Peyer's patch (tissue), 4 donors: ENCODE measurements around the gene UBQLN1.

ENCODE experiments used
- POLR2A ChIP-seq, 2 donors: fragments of 450-650 bp; IDR thresholded peaks; one replicate each; pipeline ENCODE4 v1.5.1; 2017; ENCODE audit warnings: antibody characterized with exemption in 2 of 2, mild to moderate bottlenecking in 2 of 2, moderate library complexity in 2 of 2
- TF ChIP-seq, protein P1 (sequence below), 6 experiments: fragments of 450-650 bp in 4 of 6; fragments of 200-600 bp in 2 of 6; sonication (generic) in 1 of 6; IDR thresholded peaks; one replicate each; pipeline ENCODE4 v1.5.1; 2017 to 2019; ENCODE audit warnings: antibody characterized with exemption in 6 of 6, mild to moderate bottlenecking in 3 of 6, moderate library complexity in 1 of 6

DNA sequence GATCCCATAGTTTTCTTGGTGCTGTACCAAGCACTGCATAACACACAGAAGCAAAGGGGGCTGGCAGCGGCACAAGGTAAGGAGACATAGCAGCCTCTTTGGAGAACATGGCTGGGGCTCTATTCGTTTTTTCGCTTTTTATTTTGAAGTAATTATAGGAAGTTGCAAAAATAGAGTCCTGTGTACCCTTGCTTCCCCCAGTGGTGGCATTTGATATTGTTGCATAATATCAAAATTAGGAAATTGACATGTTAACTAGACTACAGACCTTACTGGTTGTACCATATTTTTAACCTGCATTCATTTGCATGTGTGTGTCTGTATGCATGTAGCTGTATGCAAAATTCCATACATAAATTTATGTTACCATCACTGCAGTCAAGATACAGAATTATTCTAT lies 6.6 kb upstream of the UBQLN1 start:
- no peak for TF ChIP-seq POLR2A (IDR thresholded peaks at IDR 0.05)
- TF ChIP-seq, protein P1, sequence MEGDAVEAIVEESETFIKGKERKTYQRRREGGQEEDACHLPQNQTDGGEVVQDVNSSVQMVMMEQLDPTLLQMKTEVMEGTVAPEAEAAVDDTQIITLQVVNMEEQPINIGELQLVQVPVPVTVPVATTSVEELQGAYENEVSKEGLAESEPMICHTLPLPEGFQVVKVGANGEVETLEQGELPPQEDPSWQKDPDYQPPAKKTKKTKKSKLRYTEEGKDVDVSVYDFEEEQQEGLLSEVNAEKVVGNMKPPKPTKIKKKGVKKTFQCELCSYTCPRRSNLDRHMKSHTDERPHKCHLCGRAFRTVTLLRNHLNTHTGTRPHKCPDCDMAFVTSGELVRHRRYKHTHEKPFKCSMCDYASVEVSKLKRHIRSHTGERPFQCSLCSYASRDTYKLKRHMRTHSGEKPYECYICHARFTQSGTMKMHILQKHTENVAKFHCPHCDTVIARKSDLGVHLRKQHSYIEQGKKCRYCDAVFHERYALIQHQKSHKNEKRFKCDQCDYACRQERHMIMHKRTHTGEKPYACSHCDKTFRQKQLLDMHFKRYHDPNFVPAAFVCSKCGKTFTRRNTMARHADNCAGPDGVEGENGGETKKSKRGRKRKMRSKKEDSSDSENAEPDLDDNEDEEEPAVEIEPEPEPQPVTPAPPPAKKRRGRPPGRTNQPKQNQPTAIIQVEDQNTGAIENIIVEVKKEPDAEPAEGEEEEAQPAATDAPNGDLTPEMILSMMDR (IDR thresholded peaks at IDR 0.05), result peak in 4 of 6 experiments; percentile 10 to 24 (median 16)
